SIG-M5 treated with dmso at 0.1 percent for 504 hours (cell line): Measurements from ENCODE around the gene FRA10AC1.

Experiments
- DNase-seq: peaks from one replicate; lab custom pipeline; 2025; ENCODE audit not compliant: unreplicated experiment; lab: John Stamatoyannopoulos, UW

FRA10AC1 gene

GRCh38 chr10:93702210-93703001 lies at the start of gene FRA10AC1:
TSS of gene FRA10AC1 (minus strand) at chr10:93702592. CDS start at chr10:93700106, 2,486 bp downstream.
- DNase-seq, result peak; percentile 84

- DNase-seq, result no peak
Observed at GRCh38 chr10:93751832-93752231, 49.4 kb upstream of the FRA10AC1 start.

GRCh38 chr10:93751124-93751523 lies 48.7 kb upstream of the FRA10AC1 start:
- DNase-seq, result no peak

GRCh38 chr10:93749218-93749799 lies 46.9 kb upstream of the FRA10AC1 start:
- no peak for DNase-seq

- no peak for DNase-seq
Observed at GRCh38 chr10:93746844-93747284, 44.5 kb upstream of the FRA10AC1 start.

- DNase-seq, result no peak
Observed at GRCh38 chr10:93745408-93746065, 43.1 kb upstream of the FRA10AC1 start.

- peak; percentile 76 for DNase-seq
Observed at GRCh38 chr10:93742633-93743349, 40.4 kb upstream of the FRA10AC1 start.

GRCh38 chr10:93741367-93741766 lies 39.0 kb upstream of the FRA10AC1 start:
- DNase-seq, result no peak

GRCh38 chr10:93726024-93726423 lies 23.6 kb upstream of the FRA10AC1 start:
- DNase-seq, result no peak

- DNase-seq, result no peak
Observed at GRCh38 chr10:93723153-93723552, 20.8 kb upstream of the FRA10AC1 start.

GRCh38 chr10:93722550-93722949 lies 20.2 kb upstream of the FRA10AC1 start:
- no peak for DNase-seq

GRCh38 chr10:93719901-93720300 lies 17.5 kb upstream of the FRA10AC1 start:
- DNase-seq, result no peak

- peak; percentile 31 for DNase-seq
Observed at GRCh38 chr10:93718937-93719725, 16.7 kb upstream of the FRA10AC1 start.

GRCh38 chr10:93716766-93717165 lies 14.4 kb upstream of the FRA10AC1 start:
- DNase-seq, result no peak

- DNase-seq, result no peak
Observed at GRCh38 chr10:93715345-93715744, 13.0 kb upstream of the FRA10AC1 start.

- DNase-seq, result no peak
Observed at GRCh38 chr10:93712593-93712992, 10.2 kb upstream of the FRA10AC1 start.

- no peak for DNase-seq
Observed at GRCh38 chr10:93711891-93712290, 9.5 kb upstream of the FRA10AC1 start.

GRCh38 chr10:93710333-93710909 lies 8.0 kb upstream of the FRA10AC1 start:
- no peak for DNase-seq

- DNase-seq, result peak; percentile 6
Observed at GRCh38 chr10:93707623-93708022, 5.2 kb upstream of the FRA10AC1 start.

- DNase-seq, result no peak
Observed at GRCh38 chr10:93704451-93704850, 2.1 kb upstream of the FRA10AC1 start.
